Measurements from ENCODE around the gene HOXA2.

GRCh38 chr7:27107391-27108381, 5.2 kb upstream of the HOXA2 start:
- TF ChIP-seq CTCF (IDR thresholded peaks at IDR 0.05): no peak
- no peak for TF ChIP-seq POLR2A (IDR thresholded peaks at IDR 0.05)

Data from suprapubic skin (tissue), 3 donors.